Epithelial cell of umbilical artery (primary cell): ENCODE data around the gene GCC2. TPM values are rescaled to one million over a fixed set of nuclear protein-coding genes. Genes with fewer than 3 reads are reported as not detected.

Experiments used
- total RNA-seq: library from RNA; depleted of rRNA; stranded (reverse); fragments of >200 nt; gene quantifications from 2 replicates; pipeline ENCODE4 v1.2.3, GENCODE V29; 2014

GCC2 gene
- total RNA-seq, result 19.6 and 20.1 TPM in 2 replicates

GRCh38 chr2:108448678-108449409, at the start of gene GCC2:
Gene GCC2, plus strand, starts transcription at chr2:108449206. Its CDS starts 69 bp downstream, at chr2:108449275.

GRCh38 chr2:108533832-108534583, 85.0 kb downstream of the GCC2 start, which contains the start of gene LIMS1:
Gene LIMS1, plus strand, starts transcription at chr2:108534470. Its CDS starts 93 bp downstream, at chr2:108534563.

Other genes with a start within 250 kb of the GCC2 start
- not detected in 2 replicates for gene SULT1C3, start 209.2 kb upstream of the GCC2 start, total RNA-seq
- not detected in 2 replicates for gene SULT1C2, start 160.3 kb upstream of the GCC2 start, total RNA-seq
- 12.9 and 27.0 TPM in 2 replicates for gene SULT1C4, start 71.3 kb upstream of the GCC2 start, total RNA-seq
- 137 and 199 TPM in 2 replicates for gene LIMS1, start 85.3 kb downstream of the GCC2 start, total RNA-seq